B cell (primary cell): ENCODE measurements around the gene TNXB. TPM values are rescaled to one million over a fixed set of nuclear protein-coding genes. Genes with fewer than 3 reads are reported as not detected.

Experiments used
- ATAC-seq: fragments of 200-7000 bp; cut with Tn5 transposase; one replicate; pipeline ENCODE4 v1.10.0; 2021; ENCODE audit warnings: low read depth, mild to moderate bottlenecking, moderate number of reproducible peaks, moderate library complexity
- CTCF ChIA-PET: fragments of 350-600 bp; sonication (Branson Sonifier 250); formaldehyde crosslinking; loops from one replicate; lab custom pipeline; 2021; ENCODE audit warnings: antibody characterized with exemption, inconsistent platforms; lab: Charles Lee
- POLR2A ChIA-PET: fragments of 350-600 bp; sonication (Branson Sonifier 250); formaldehyde crosslinking; loops from one replicate; lab custom pipeline; 2021; ENCODE audit warnings: antibody characterized with exemption; lab: Charles Lee
- DNase-seq: peaks from one replicate; pipeline ENCODE4 v3.0.0; 2013
- H2AFZ ChIP-seq: 2 replicates; pipeline ENCODE4 v1.6.1; 2012; ENCODE audit warnings: mild to moderate bottlenecking, low read depth, low read length; ENCODE audit not compliant: insufficient read depth, poor library complexity, severe bottlenecking
- H3K27ac ChIP-seq, 2 donors: 1 replicate in 1 of 2; 2 replicates in 1 of 2; pipeline ENCODE4 v1.5.1; 2012 to 2013; ENCODE audit warnings: low read length in 2 of 2, mild to moderate bottlenecking in 2 of 2, moderate library complexity in 1 of 2
- H3K27me3 ChIP-seq, 4 experiments: fragments of 200-600 bp in 1 of 4; sonication (generic) in 1 of 4; replicated peaks in 1 of 4; 1 replicate in 2 of 4; 2 replicates in 2 of 4; pipeline versions ENCODE4 v1.6.1 to v1.7.0; 2013 to 2016; ENCODE audit warnings: low read length in 3 of 4, mild to moderate bottlenecking in 2 of 4, mixed read lengths in 1 of 4, moderate library complexity in 1 of 4; ENCODE audit not compliant: insufficient read depth in 4 of 4, control insufficient read depth in 3 of 4; ENCODE audit errors: control extremely low read depth in 1 of 4
- H3K36me3 ChIP-seq, 2 experiments: replicated peaks in 1 of 2; 1 replicate in 1 of 2; 2 replicates in 1 of 2; pipeline versions ENCODE4 v1.6.1 to v1.7.1; 2013; ENCODE audit warnings: low read length in 1 of 2; ENCODE audit not compliant: insufficient read depth in 2 of 2, control insufficient read depth in 1 of 2; ENCODE audit errors: control extremely low read depth in 1 of 2, extremely low read depth in 1 of 2
- H3K4me1 ChIP-seq, 2 donors: fragments of 200-600 bp in 1 of 2; sonication (generic) in 1 of 2; 1 replicate in 1 of 2; 2 replicates in 1 of 2; pipeline versions ENCODE4 v1.5.1 to v1.6.1; 2013 to 2017; ENCODE audit warnings: low read length in 2 of 2; ENCODE audit not compliant: control insufficient read depth in 2 of 2, insufficient read depth in 2 of 2
- H3K4me2 ChIP-seq: replicated peaks from 2 replicates; pipeline ENCODE3; 2012; ENCODE audit warnings: mild to moderate bottlenecking, low read depth, low read length; ENCODE audit not compliant: poor library complexity, severe bottlenecking
- H3K4me3 ChIP-seq, 5 experiments: fragments of 200-600 bp in 1 of 5; sonication (generic) in 1 of 5; 1 replicate in 3 of 5; 2 replicates in 2 of 5; pipeline versions ENCODE4 v1.5.1 to v1.7.0; 2011 to 2016; ENCODE audit warnings: low read length in 4 of 5, mild to moderate bottlenecking in 4 of 5, low read depth in 2 of 5, control low read depth in 1 of 5, moderate library complexity in 1 of 5; ENCODE audit not compliant: insufficient read depth in 1 of 5; ENCODE audit errors: control extremely low read depth in 1 of 5, extremely low read depth in 1 of 5
- H3K79me2 ChIP-seq: fragments of 200-600 bp; sonication (generic); one replicate; pipeline ENCODE4 v1.6.0; 2016; ENCODE audit warnings: low read length; ENCODE audit not compliant: control insufficient read depth, insufficient read depth
- H3K9ac ChIP-seq: fragments of 200-600 bp; sonication (generic); 2 replicates; pipeline ENCODE4 v1.6.1; 2017; ENCODE audit warnings: mild to moderate bottlenecking, low read length, moderate library complexity
- H3K9me3 ChIP-seq, 3 donors: one replicate each; pipeline versions ENCODE4 v1.6.1 to v1.7.1; 2013; ENCODE audit warnings: low read length in 2 of 3; ENCODE audit not compliant: control insufficient read depth in 2 of 3, insufficient read depth in 1 of 3; ENCODE audit errors: control extremely low read depth in 1 of 3
- H4K20me1 ChIP-seq: 2 replicates; pipeline ENCODE4 v1.6.0; 2012; ENCODE audit warnings: mild to moderate bottlenecking, low read length; ENCODE audit not compliant: insufficient read depth, control insufficient read depth, poor library complexity, severe bottlenecking
- H3K27ac Mint-ChIP-seq: one replicate; pipeline ENCODE4 v1.8.0; 2021; ENCODE audit warnings: mixed read lengths
- H3K27me3 Mint-ChIP-seq: one replicate; pipeline ENCODE4 v1.8.0; 2021; ENCODE audit warnings: mixed read lengths
- H3K4me1 Mint-ChIP-seq: one replicate; pipeline ENCODE4 v1.8.0; 2021; ENCODE audit warnings: mixed read lengths
- H3K4me3 Mint-ChIP-seq: one replicate; pipeline ENCODE4 v1.8.0; 2021; ENCODE audit warnings: mixed read lengths
- H3K9me3 Mint-ChIP-seq: one replicate; pipeline ENCODE4 v1.8.0; 2022; ENCODE audit warnings: mixed read lengths; ENCODE audit not compliant: insufficient read depth
- EZH2 ChIP-seq: IDR thresholded peaks from 2 replicates; pipeline ENCODE4 v1.6.1; 2012; ENCODE audit warnings: borderline replicate concordance, low read depth, mild to moderate bottlenecking, moderate library complexity, low read length; ENCODE audit not compliant: insufficient read depth, poor library complexity, severe bottlenecking
- WGBS: methylation state at CpG from one replicate; pipeline ENCODE4 v1.1.5; 2013; ENCODE audit warnings: missing lambda C conversion rate; ENCODE audit not compliant: insufficient coverage; 5-methylcytosine and 5-hydroxymethylcytosine counted together
- intact Hi-C: fragments of 100-400 bp; cut with micrococcal nuclease; formaldehyde crosslinking; loops from one replicate; pipeline ENCODE4 v1.10.0; 2022
- polyA minus RNA-seq: library from RNA; depleted of rRNA, polyadenylated mRNA; stranded (reverse); fragments of >200 nt; gene quantifications from 2 replicates; pipeline ENCODE4 v1.2.3, GENCODE V29; 2012
- polyA plus RNA-seq: library from polyadenylated mRNA; depleted of rRNA; stranded (reverse); fragments of >200 nt; gene quantifications from 2 replicates; pipeline ENCODE4 v1.2.3, GENCODE V29; 2012
- total RNA-seq, 2 donors: library from RNA; stranded (reverse); fragments of 120-200 nt in 1 of 2; gene quantifications; 1 replicate in 1 of 2; 2 replicates in 1 of 2; pipeline versions ENCODE4 v1.2.3 to v1.2.4, GENCODE V29; 2013 to 2022
- TF ChIP-seq, protein P1 (sequence below): fragments of 200-600 bp; IDR thresholded peaks from one replicate; pipeline ENCODE4 v1.8.0; 2022; ENCODE audit warnings: antibody characterized with exemption, mild to moderate bottlenecking

The TNXB gene, protein sequence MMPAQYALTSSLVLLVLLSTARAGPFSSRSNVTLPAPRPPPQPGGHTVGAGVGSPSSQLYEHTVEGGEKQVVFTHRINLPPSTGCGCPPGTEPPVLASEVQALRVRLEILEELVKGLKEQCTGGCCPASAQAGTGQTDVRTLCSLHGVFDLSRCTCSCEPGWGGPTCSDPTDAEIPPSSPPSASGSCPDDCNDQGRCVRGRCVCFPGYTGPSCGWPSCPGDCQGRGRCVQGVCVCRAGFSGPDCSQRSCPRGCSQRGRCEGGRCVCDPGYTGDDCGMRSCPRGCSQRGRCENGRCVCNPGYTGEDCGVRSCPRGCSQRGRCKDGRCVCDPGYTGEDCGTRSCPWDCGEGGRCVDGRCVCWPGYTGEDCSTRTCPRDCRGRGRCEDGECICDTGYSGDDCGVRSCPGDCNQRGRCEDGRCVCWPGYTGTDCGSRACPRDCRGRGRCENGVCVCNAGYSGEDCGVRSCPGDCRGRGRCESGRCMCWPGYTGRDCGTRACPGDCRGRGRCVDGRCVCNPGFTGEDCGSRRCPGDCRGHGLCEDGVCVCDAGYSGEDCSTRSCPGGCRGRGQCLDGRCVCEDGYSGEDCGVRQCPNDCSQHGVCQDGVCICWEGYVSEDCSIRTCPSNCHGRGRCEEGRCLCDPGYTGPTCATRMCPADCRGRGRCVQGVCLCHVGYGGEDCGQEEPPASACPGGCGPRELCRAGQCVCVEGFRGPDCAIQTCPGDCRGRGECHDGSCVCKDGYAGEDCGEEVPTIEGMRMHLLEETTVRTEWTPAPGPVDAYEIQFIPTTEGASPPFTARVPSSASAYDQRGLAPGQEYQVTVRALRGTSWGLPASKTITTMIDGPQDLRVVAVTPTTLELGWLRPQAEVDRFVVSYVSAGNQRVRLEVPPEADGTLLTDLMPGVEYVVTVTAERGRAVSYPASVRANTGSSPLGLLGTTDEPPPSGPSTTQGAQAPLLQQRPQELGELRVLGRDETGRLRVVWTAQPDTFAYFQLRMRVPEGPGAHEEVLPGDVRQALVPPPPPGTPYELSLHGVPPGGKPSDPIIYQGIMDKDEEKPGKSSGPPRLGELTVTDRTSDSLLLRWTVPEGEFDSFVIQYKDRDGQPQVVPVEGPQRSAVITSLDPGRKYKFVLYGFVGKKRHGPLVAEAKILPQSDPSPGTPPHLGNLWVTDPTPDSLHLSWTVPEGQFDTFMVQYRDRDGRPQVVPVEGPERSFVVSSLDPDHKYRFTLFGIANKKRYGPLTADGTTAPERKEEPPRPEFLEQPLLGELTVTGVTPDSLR (N-terminal part only)
- total RNA-seq, result 19.0 and 22.7 TPM in 2 replicates
- 3.2 TPM for total RNA-seq (2013)
- polyA plus RNA-seq, result 1.4 and 4.0 TPM in 2 replicates
- polyA minus RNA-seq, result 2.1 and 4.6 TPM in 2 replicates

DNA sequence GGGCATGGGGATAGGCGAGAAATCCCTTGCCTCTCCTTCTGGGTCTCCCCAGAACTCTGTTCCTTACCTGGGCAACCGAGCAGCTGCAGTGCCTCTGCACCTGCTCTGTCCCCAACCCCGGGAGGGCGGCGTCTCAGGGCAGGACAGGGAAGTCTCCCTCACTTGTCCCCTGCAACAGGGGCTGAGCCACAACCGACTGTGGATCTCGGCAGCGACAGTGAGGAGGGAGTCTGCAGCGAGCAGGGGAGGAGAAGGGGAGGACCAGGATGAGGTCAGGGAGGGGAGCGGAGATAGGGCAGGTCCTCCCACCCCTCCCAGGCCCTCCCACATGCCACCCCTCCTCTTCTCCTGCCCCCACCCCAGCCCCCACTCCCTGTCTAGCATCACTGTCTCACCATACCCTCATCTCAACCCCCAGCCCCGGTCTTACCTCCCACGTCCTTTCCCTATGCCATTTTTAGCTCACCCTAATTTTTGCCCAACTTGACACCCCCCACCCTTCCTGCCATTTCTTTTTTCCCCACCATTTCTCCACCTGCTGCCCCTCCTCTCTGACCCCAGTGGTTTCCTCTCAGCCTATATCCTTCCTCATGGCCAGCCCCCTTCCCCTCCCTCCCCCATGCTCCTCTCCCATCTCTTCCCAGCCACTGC lies at the start of gene TNXB:
Gene TNXB, minus strand, starts transcription at position 225 of the 651 bp plus-strand sequence. CDS start 11,140 bp downstream, outside the sequence.
- DNase-seq (no peak), ATAC-seq (no peak)
- Histone ChIP-seq H3K27ac (no peak within 1 kb of the TSS), H3K36me3 (peaks cover 0 to 3% of the 10 kb centered on the region in 2 experiments), H4K20me1 (no peaks in the 10 kb centered on the region), H3K4me3 (no peak within 1 kb of the TSS), H2AFZ (no peak within 1 kb of the TSS), H3K9me3 (no peaks in the 10 kb centered on the region), H3K27me3 (peaks cover 0 to 35% (median 10%) of the 10 kb centered on the region in 4 experiments), H3K9ac (no peak within 1 kb of the TSS), H3K4me1 (peaks cover 13 to 15% of the 10 kb centered on the region in 2 donors), H3K4me2 (no peak within 1 kb of the TSS), H3K79me2 (no peaks in the 10 kb centered on the region)
- ChIA-PET CTCF (interaction anchor here (0.7 kb wide), 1 partner anchor 61 kb away, joined by 4 read pairs; no protein-coding TSS in a partner anchor), POLR2A (interaction anchor here (0.6 kb wide), 1 partner anchor 1989 kb away, joined by 3 read pairs; no protein-coding TSS in a partner anchor)
- peak within 1 kb of the TSS; percentile 71 for H3K27ac Mint-ChIP-seq
- TF ChIP-seq, protein P1, sequence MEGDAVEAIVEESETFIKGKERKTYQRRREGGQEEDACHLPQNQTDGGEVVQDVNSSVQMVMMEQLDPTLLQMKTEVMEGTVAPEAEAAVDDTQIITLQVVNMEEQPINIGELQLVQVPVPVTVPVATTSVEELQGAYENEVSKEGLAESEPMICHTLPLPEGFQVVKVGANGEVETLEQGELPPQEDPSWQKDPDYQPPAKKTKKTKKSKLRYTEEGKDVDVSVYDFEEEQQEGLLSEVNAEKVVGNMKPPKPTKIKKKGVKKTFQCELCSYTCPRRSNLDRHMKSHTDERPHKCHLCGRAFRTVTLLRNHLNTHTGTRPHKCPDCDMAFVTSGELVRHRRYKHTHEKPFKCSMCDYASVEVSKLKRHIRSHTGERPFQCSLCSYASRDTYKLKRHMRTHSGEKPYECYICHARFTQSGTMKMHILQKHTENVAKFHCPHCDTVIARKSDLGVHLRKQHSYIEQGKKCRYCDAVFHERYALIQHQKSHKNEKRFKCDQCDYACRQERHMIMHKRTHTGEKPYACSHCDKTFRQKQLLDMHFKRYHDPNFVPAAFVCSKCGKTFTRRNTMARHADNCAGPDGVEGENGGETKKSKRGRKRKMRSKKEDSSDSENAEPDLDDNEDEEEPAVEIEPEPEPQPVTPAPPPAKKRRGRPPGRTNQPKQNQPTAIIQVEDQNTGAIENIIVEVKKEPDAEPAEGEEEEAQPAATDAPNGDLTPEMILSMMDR, result no peak
- no peak for TF ChIP-seq EZH2
- peaks cover 11% of the 10 kb centered on the region for H3K4me1 Mint-ChIP-seq
- peaks cover 34% of the 10 kb centered on the region for H3K27me3 Mint-ChIP-seq
- WGBS, result 1% methylated on average over 6 of the region's 12 CpGs
- no peaks in the 10 kb centered on the region for H3K9me3 Mint-ChIP-seq
- no peak within 1 kb of the TSS for H3K4me3 Mint-ChIP-seq
- intact Hi-C loops, result no loop called here
